IMR-90 (cell line): ENCODE data around the gene MLLT10. TPM values are rescaled to one million over a fixed set of nuclear protein-coding genes. Genes with fewer than 3 reads are reported as not detected.

Source experiments
- ATAC-seq: fragments of 200-7000 bp; cut with Tn5 transposase; 2 replicates; pipeline ENCODE4 v1.9.1; 2020; ENCODE audit warnings: low read depth, mild to moderate bottlenecking, moderate library complexity
- BruUV-seq: library from RNA; stranded (reverse); fragments of 400-500 nt; replicated peaks from 2 replicates; lab custom pipeline; 2021; lab: Mats Ljungman, UMichigan
- CTCF ChIA-PET: fragments of 300-600 bp; formaldehyde crosslinking; extraction: SDS; loops from one replicate; lab custom pipeline; 2021; ENCODE audit warnings: antibody characterized with exemption; lab: Yijun Ruan, JAX
- POLR2A ChIA-PET: fragments of 300-600 bp; sonication (Branson Sonifier 250); formaldehyde crosslinking; loops from one replicate; lab custom pipeline; 2022; ENCODE audit warnings: antibody characterized with exemption; ENCODE audit not compliant: unreplicated experiment; lab: Charles Lee
- DNase-seq: peaks from one replicate; pipeline ENCODE4 v3.0.0; 2013
- H2AFZ ChIP-seq: replicated peaks from 2 replicates; pipeline ENCODE3; 2013; ENCODE audit warnings: low read length, mild to moderate bottlenecking; ENCODE audit not compliant: poor library complexity
- H2AK5ac ChIP-seq: 2 replicates; pipeline ENCODE4 v1.6.1; 2013; ENCODE audit warnings: low read depth, low read length, inconsistent platforms
- H2AK9ac ChIP-seq: replicated peaks from 2 replicates; pipeline ENCODE3; 2013; ENCODE audit warnings: mild to moderate bottlenecking, low read depth, low read length, moderate library complexity; ENCODE audit not compliant: poor library complexity
- H2BK120ac ChIP-seq: 2 replicates; pipeline ENCODE4 v1.6.1; 2013; ENCODE audit warnings: low read depth, low read length, inconsistent platforms
- H2BK15ac ChIP-seq: 3 replicates; pipeline ENCODE4 v1.6.1; 2013; ENCODE audit warnings: low read depth, low read length, inconsistent platforms
- H2BK20ac ChIP-seq: 2 replicates; pipeline ENCODE4 v1.6.1; 2013; ENCODE audit warnings: low read depth, mild to moderate bottlenecking, inconsistent platforms, low read length, moderate library complexity
- H2BK5ac ChIP-seq: 2 replicates; pipeline ENCODE4 v1.6.1; 2013; ENCODE audit warnings: mild to moderate bottlenecking, low read depth, low read length, inconsistent platforms; ENCODE audit not compliant: poor library complexity, severe bottlenecking
- H3K14ac ChIP-seq: replicated peaks from 2 replicates; pipeline ENCODE4 v1.6.1; 2013; ENCODE audit warnings: low read depth, low read length, inconsistent platforms
- H3K18ac ChIP-seq: 2 replicates; pipeline ENCODE4 v1.6.1; 2013; ENCODE audit warnings: low read depth, low read length, control low read depth
- H3K23ac ChIP-seq: 2 replicates; pipeline ENCODE4 v1.6.1; 2013; ENCODE audit warnings: low read depth, low read length, inconsistent platforms
- H3K27ac ChIP-seq: 2 replicates; pipeline ENCODE4 v1.5.1; 2013; ENCODE audit warnings: mild to moderate bottlenecking, control low read depth, low read length; ENCODE audit not compliant: insufficient read depth
- H3K27me3 ChIP-seq: 2 replicates; pipeline ENCODE4 v1.6.1; 2013; ENCODE audit warnings: low read length; ENCODE audit not compliant: control insufficient read depth, insufficient read depth
- H3K36me3 ChIP-seq: 2 replicates; pipeline ENCODE4 v1.6.1; 2013; ENCODE audit warnings: low read length, mixed read lengths; ENCODE audit not compliant: control insufficient read depth, insufficient read depth
- H3K4ac ChIP-seq: 2 replicates; pipeline ENCODE4 v1.6.1; 2013; ENCODE audit warnings: low read depth, low read length, inconsistent platforms
- H3K4me1 ChIP-seq: 2 replicates; pipeline ENCODE4 v1.6.1; 2013; ENCODE audit warnings: low read length, mixed read lengths; ENCODE audit not compliant: control insufficient read depth, insufficient read depth
- H3K4me2 ChIP-seq: 2 replicates; pipeline ENCODE4 v1.6.1; 2013; ENCODE audit warnings: low read depth, mild to moderate bottlenecking, control low read depth, low read length, moderate library complexity
- H3K4me3 ChIP-seq: 2 replicates; pipeline ENCODE4 v1.5.1; 2013; ENCODE audit warnings: low read depth, mild to moderate bottlenecking, control low read depth, low read length, moderate library complexity; ENCODE audit not compliant: insufficient read depth
- H3K56ac ChIP-seq: 2 replicates; pipeline ENCODE4 v1.6.1; 2013; ENCODE audit warnings: low read length, inconsistent platforms; ENCODE audit not compliant: insufficient read depth; ENCODE audit errors: extremely low read depth
- H3K79me1 ChIP-seq, 2 experiments: 2 replicates each; pipeline ENCODE4 v1.6.1; 2013; ENCODE audit warnings: low read length in 2 of 2, inconsistent platforms in 1 of 2, low read depth in 1 of 2
- H3K9ac ChIP-seq: 2 replicates; pipeline ENCODE4 v1.6.1; 2013; ENCODE audit warnings: low read depth, low read length, control low read depth
- H3K9me1 ChIP-seq: 2 replicates; pipeline ENCODE4 v1.6.1; 2013; ENCODE audit warnings: low read length, inconsistent platforms; ENCODE audit not compliant: insufficient read depth
- H3K9me3 ChIP-seq: 2 replicates; pipeline ENCODE4 v1.6.1; 2013; ENCODE audit warnings: low read length; ENCODE audit not compliant: control insufficient read depth, insufficient read depth
- H4K20me1 ChIP-seq: 2 replicates; pipeline ENCODE4 v1.6.1; 2013; ENCODE audit warnings: low read length, inconsistent platforms; ENCODE audit not compliant: insufficient read depth
- H4K5ac ChIP-seq: 2 replicates; pipeline ENCODE4 v1.6.1; 2013; ENCODE audit warnings: mild to moderate bottlenecking, low read depth, low read length, control low read depth
- H4K8ac ChIP-seq, 2 experiments: 2 replicates each; pipeline ENCODE4 v1.6.1; 2013; ENCODE audit warnings: low read depth in 2 of 2, low read length in 2 of 2, control low read depth in 1 of 2, inconsistent platforms in 1 of 2
- H4K91ac ChIP-seq: 2 replicates; pipeline ENCODE4 v1.6.1; 2013; ENCODE audit warnings: low read depth, low read length, inconsistent platforms; ENCODE audit not compliant: insufficient read depth
- CHD1 ChIP-seq: IDR thresholded peaks from 2 replicates; pipeline ENCODE4 v1.6.1; 2012; ENCODE audit warnings: low read depth, low read length, improper control_type of control experiment
- MAZ ChIP-seq: IDR thresholded peaks from 2 replicates; pipeline ENCODE4 v1.6.1; 2012; ENCODE audit warnings: low read depth, mild to moderate bottlenecking, low read length, improper control_type of control experiment, moderate library complexity, borderline replicate concordance
- WGBS, 2 experiments: methylation state at CpG; one replicate each; pipeline versions ENCODE4 v1.1.5 to v1.1.7; 2013; ENCODE audit warnings: missing lambda C conversion rate in 2 of 2; ENCODE audit not compliant: insufficient read length in 1 of 2; ENCODE audit errors: extremely low coverage in 2 of 2; 5-methylcytosine and 5-hydroxymethylcytosine counted together
- dilution Hi-C: fragments of 300-500 bp; cut with HindIII; formaldehyde crosslinking; loops from one replicate; pipeline ENCODE4 v1.14.3; 2018; ENCODE audit warnings: low sequenced_read_pairs; ENCODE audit not compliant: unreplicated experiment
- in situ Hi-C: fragments of 300-500 bp; cut with MboI; formaldehyde crosslinking; loops from 3 replicates; pipeline ENCODE4 v1.14.3; 2019; ENCODE audit warnings: low sequenced_read_pairs, inconsistent platforms, mixed read lengths
- intact Hi-C: fragments of 100-400 bp; cut with micrococcal nuclease; formaldehyde crosslinking; loops from 2 replicates; pipeline ENCODE4 v1.10.0; 2022
- polyA plus RNA-seq, 3 experiments: library from polyadenylated mRNA; depleted of rRNA; stranded (reverse); fragments of >200 nt; gene quantifications; 2 replicates each; pipeline ENCODE4 v1.2.3, GENCODE V29; 2012; ENCODE audit warnings: low replicate concordance in 1 of 3
- total RNA-seq: library from RNA; depleted of rRNA; stranded (reverse); fragments of >200 nt; gene quantifications from 2 replicates; pipeline ENCODE4 v1.2.3, GENCODE V29; 2012

Gene MLLT10
- total and polyA plus RNA-seq, 2 of the 4 experiments (the other 2 are of a cell fraction), result 22.5 to 29.0 TPM

DNA sequence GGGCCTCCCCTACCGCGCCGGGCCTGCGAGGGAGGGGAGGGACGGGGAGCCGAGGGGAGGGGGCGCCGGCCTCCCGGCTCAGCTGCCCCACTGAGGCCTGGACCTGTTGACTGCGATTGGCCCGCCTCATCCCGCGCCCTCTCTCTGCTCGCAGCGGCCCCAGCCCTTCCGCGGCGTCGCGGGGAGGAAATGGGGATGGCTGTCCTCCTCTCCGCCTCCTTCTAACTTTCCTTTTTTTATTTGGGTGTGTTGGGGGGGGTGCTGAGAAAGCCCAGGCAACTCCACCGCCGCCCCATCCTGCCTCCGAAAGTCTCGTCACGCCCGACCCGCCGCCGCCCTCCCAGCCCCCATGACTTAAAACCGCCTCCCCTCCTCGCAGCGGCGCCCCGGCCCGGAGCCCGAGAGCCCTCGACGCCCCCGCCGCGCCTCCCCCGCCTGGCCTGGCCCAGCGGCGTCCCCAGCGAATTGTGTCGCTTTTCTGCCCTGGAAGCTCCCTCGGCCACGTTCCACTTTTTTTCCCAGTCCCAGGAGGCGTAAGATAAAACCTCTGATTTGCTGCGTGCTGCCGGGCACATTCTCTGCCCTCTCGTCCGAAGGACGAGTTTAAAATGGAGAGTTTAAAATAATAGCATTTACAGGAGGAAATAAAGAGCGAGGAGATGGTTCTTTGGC lies 7.7 kb upstream of the MLLT10 start:
- Histone ChIP-seq H2BK5ac (peak overlapping the region; percentile 93), H3K18ac (peak overlapping the region; percentile 80), H3K36me3 (no peaks in the 10 kb centered on the region), H2AFZ (peak overlapping the region; percentile 90), H4K91ac (peak overlapping the region; percentile 79), H3K79me1 (peaks cover 2 to 3% of the 10 kb centered on the region in 2 experiments; a peak in 2 of 4 replicates), H3K56ac (peak overlapping the region; percentile 99), H3K9me3 (no peaks in the 10 kb centered on the region), H3K27me3 (no peaks in the 10 kb centered on the region), H2AK9ac (peak overlapping the region; percentile 91), H2BK15ac (peak overlapping the region; percentile 74; the same call in 2 of the 3 replicates), H4K5ac (peak overlapping the region; percentile 90), H3K4me1 (peaks cover 3% of the 10 kb centered on the region; the same call in 1 of the 2 replicates), H3K27ac (peak overlapping the region; percentile 98), H4K8ac (peak overlapping the region; percentile 83 to 91), H4K20me1 (no peaks in the 10 kb centered on the region), H3K9me1 (0 out of 2 replicates have a peak, but pooled peaks cover 3% of the 10 kb centered on the region), H3K14ac (peak overlapping the region; percentile 95), H3K4me3 (peak overlapping the region; percentile 55), H3K23ac (peak overlapping the region; percentile 94), H2BK20ac (no peak overlapping the region), H2AK5ac (peak overlapping the region; percentile 87), H3K9ac (peak overlapping the region; percentile 93), H3K4me2 (peak overlapping the region; percentile 66), H3K4ac (peak overlapping the region; percentile 97), H2BK120ac (peak overlapping the region; percentile 68)
- in situ Hi-C loops (no loop called here), dilution Hi-C loops (no loop called here), intact Hi-C loops (loop anchor here (1.0 to 10.0 kb wide), 3 partner anchors 8 to 428 kb away; partner anchors contain the start of gene MLLT10)
- ChIA-PET CTCF (interaction anchor here (0.7 kb wide), 1 partner anchor 120 kb away, joined by 4 read pairs; no protein-coding TSS in a partner anchor), POLR2A (interaction anchor here (0.6 to 1.4 kb wide), 4 partner anchors 10 to 801 kb away, joined by 3 to 11 read pairs (median 4); no protein-coding TSS in a partner anchor)
- no TSS peak for BruUV-seq
- ATAC-seq (peak; percentile 63; the same call in 1 of the 2 replicates), DNase-seq (peak; percentile 64)
- no CpG with 5 or more reads among the region's 56 CpGs for WGBS, 2 experiments
- TF ChIP-seq CHD1 (peak; percentile 87; the same call in 1 of the 2 replicates), MAZ (no peak)
